Measurements from ENCODE around the gene BICD2. TPM values are rescaled to one million over a fixed set of nuclear protein-coding genes. Genes with fewer than 3 reads are reported as not detected.
A peak's percentile ranks its signal among the peaks of the same experiment; 100 is the strongest.

Gene BICD2
- total and polyA plus RNA-seq, 10 donors, result 9.4 to 55.7 (median 35.9) TPM

DNA sequence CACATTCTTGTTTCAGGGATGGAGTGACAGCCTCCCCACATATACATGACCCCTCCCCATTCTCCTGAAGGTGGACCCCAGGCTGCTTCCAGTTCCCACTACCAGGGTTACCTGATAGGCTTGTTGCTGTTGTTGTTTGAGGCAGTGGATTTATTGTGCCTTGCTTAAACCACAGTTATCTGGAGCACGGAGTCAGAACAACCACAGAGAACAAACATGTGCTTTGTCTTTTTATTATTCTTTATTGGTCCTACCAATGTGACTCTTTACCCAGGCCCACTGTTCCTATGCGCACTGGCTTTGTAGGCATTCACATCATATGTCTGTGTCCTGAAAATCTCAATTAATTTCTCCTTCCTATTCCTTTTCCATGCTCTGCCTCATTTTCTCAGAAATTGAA, 53.5 kb downstream of the BICD2 start:
- peaks cover 0 to 78% (median 46%) of the 10 kb centered on the region in 6 donors for H3K36me3 ChIP-seq
- no peak for DNase-seq
- 58 to 88% (median 83%) methylated on average over 2 of the region's 2 CpGs for WGBS, 5 donors
- H3K27ac ChIP-seq, result peak overlapping the region in 6 of 8 donors; percentile 47 to 84 (median 72)
- H3K4me3 ChIP-seq, result no peak overlapping the region
- intact Hi-C loops (cut with DNase I; ENCODE audit: low total_unique reads), result no loop called here
- H3K27me3 ChIP-seq (replicated peaks in 1 of 7), result no peaks in the 10 kb centered on the region
- TF ChIP-seq POLR2AphosphoS5 (IDR thresholded peaks at IDR 0.05) (no peak), POLR2A (IDR thresholded peaks at IDR 0.05) (no peak)
- TF ChIP-seq, protein P1, sequence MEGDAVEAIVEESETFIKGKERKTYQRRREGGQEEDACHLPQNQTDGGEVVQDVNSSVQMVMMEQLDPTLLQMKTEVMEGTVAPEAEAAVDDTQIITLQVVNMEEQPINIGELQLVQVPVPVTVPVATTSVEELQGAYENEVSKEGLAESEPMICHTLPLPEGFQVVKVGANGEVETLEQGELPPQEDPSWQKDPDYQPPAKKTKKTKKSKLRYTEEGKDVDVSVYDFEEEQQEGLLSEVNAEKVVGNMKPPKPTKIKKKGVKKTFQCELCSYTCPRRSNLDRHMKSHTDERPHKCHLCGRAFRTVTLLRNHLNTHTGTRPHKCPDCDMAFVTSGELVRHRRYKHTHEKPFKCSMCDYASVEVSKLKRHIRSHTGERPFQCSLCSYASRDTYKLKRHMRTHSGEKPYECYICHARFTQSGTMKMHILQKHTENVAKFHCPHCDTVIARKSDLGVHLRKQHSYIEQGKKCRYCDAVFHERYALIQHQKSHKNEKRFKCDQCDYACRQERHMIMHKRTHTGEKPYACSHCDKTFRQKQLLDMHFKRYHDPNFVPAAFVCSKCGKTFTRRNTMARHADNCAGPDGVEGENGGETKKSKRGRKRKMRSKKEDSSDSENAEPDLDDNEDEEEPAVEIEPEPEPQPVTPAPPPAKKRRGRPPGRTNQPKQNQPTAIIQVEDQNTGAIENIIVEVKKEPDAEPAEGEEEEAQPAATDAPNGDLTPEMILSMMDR (IDR thresholded peaks at IDR 0.05 in 8 of 11, conservative IDR thresholded peaks at IDR 0.05 in 3 of 11), result no peak
- peaks cover 12 to 43% (median 19%) of the 10 kb centered on the region in 6 donors for H3K4me1 ChIP-seq
- H3K9me3 ChIP-seq, result no peaks in the 10 kb centered on the region

DNA sequence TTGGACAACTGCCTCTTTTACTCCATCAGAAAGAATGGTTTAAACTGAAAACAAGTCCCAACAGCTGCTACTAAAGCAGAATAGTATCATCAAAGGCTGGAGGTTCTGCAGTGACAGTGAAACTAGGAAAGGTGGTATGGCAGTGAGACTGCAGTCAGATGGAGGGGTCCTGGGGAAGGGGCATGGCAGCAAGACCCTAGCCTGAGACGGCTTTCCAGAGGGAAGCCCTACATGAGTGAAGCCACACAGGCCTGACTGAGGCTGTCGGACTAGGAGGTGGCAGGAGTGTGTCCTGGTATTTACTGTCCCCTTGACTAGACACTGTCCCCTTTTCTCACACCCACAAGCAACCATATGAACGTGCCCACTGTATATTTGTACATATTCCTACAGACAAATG, 54.3 kb downstream of the BICD2 start:
- intact Hi-C loops (cut with DNase I; ENCODE audit: low total_unique reads), result no loop called here

DNA sequence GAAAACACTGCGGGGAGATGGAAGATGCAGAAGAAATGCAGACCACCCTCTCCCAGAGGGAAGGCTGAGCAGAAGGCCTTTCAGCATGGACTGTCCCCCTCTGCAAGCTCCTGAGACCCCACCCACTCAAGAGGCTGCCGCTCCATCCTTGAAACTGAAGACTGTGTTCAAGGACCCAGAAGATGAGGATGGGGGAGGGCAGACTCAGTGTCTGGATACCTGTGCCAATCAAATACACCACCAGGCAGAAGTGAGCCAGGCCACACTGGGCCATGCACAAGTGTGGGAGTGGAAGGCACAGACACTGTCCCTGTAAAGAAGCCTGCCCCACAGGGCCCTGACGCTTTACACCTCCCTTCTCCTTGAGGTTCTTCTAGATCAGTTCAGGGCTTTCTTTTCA, 54.7 kb downstream of the BICD2 start:
- intact Hi-C loops (cut with DNase I; ENCODE audit: low total_unique reads), result no loop called here
- H3K9me3 ChIP-seq, result no peaks in the 10 kb centered on the region
- WGBS, 5 donors, result 91 to 100% (median 93%) methylated on average over 3 of the region's 3 CpGs
- DNase-seq, result no peak
- peaks cover 12 to 37% (median 17%) of the 10 kb centered on the region in 6 donors for H3K4me1 ChIP-seq
- no peak overlapping the region for H3K4me3 ChIP-seq
- no peak overlapping the region for H3K27ac ChIP-seq
- no peak for TF ChIP-seq POLR2A (IDR thresholded peaks at IDR 0.05)
- no peak for TF ChIP-seq POLR2AphosphoS5 (IDR thresholded peaks at IDR 0.05)
- TF ChIP-seq, protein P1 (IDR thresholded peaks at IDR 0.05 in 8 of 11, conservative IDR thresholded peaks at IDR 0.05 in 3 of 11), result no peak
- no peaks in the 10 kb centered on the region for H3K27me3 ChIP-seq (replicated peaks in 1 of 7)
- H3K36me3 ChIP-seq, result peaks cover 0 to 75% (median 35%) of the 10 kb centered on the region in 6 donors

More for the DNA sequence above, 54.3 kb downstream of the BICD2 start:
- H3K27me3 ChIP-seq (replicated peaks in 1 of 7), result no peaks in the 10 kb centered on the region
- H3K36me3 ChIP-seq, result peaks cover 0 to 75% (median 39%) of the 10 kb centered on the region in 6 donors
- no peak for TF ChIP-seq POLR2AphosphoS5 (IDR thresholded peaks at IDR 0.05)
- no peak for DNase-seq
- WGBS, 5 donors, result 82 to 96% (median 92%) methylated on average over 3 of the region's 3 CpGs
- H3K9me3 ChIP-seq, result no peaks in the 10 kb centered on the region
- peak overlapping the region in 1 of 8 donors; percentile 84 for H3K27ac ChIP-seq
- no peak overlapping the region for H3K4me3 ChIP-seq
- H3K4me1 ChIP-seq, result peaks cover 12 to 37% (median 17%) of the 10 kb centered on the region in 6 donors

DNA sequence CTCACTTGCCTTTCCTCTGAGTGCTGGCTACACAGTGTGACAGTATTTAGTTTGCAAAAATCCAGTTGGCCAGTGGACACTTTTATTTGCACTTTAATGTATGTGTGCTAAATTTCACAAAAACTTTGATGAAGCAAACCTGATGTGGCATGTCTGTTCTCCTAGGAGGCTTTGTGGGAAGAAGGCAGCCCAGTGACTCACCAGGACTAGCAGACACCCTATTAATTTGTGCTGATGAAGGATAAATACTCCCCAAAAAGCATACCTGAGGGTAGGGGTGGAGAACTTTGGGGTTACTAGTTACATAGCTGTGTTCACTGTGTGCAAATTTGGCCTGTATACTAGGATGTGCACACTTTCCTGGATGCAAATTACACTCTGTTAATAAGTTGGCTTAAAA, 55.4 kb downstream of the BICD2 start:
- Histone ChIP-seq H3K27me3 (replicated peaks in 1 of 7) (no peaks in the 10 kb centered on the region), H3K9me3 (no peaks in the 10 kb centered on the region), H3K36me3 (peaks cover 0 to 68% (median 28%) of the 10 kb centered on the region in 6 donors), H3K4me1 (peaks cover 12 to 37% (median 17%) of the 10 kb centered on the region in 6 donors), H3K4me3 (no peak overlapping the region), H3K27ac (no peak overlapping the region)
- no peak for DNase-seq
- no peak for TF ChIP-seq POLR2A (IDR thresholded peaks at IDR 0.05)
- TF ChIP-seq POLR2AphosphoS5 (IDR thresholded peaks at IDR 0.05), result no peak
- TF ChIP-seq, protein P1 (IDR thresholded peaks at IDR 0.05 in 8 of 11, conservative IDR thresholded peaks at IDR 0.05 in 3 of 11), result no peak
- intact Hi-C loops (cut with DNase I; ENCODE audit: low total_unique reads), result no loop called here

DNA sequence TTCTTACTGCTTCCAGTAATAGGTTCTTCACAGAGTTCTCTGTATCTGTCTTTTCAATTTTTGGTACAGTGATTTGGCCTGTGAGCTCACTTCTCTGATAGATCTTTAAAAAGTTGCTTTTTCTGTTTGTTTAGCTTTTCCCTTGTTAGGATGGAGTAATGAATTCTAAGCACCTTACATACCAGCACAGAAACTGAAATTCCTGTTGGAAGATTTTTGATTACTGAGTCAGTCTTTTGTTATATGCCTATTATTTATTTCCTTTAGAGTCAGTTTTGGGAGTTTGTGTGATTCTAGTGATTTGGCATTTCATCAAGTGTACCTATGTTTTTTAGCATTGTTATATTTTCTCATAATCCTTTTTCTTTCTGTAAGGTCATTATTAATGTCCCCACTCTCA, 57.1 kb downstream of the BICD2 start:
- intact Hi-C loops (cut with DNase I; ENCODE audit: low total_unique reads), result no loop called here
- Histone ChIP-seq H3K4me1 (peaks cover 12 to 26% (median 15%) of the 10 kb centered on the region in 6 donors), H3K27me3 (replicated peaks in 1 of 7) (no peaks in the 10 kb centered on the region), H3K4me3 (no peak overlapping the region), H3K27ac (no peak overlapping the region), H3K36me3 (peaks cover 0 to 51% (median 15%) of the 10 kb centered on the region in 6 donors), H3K9me3 (no peaks in the 10 kb centered on the region)
- TF ChIP-seq, protein P1 (IDR thresholded peaks at IDR 0.05 in 8 of 11, conservative IDR thresholded peaks at IDR 0.05 in 3 of 11), result no peak
- no peak for TF ChIP-seq POLR2A (IDR thresholded peaks at IDR 0.05)
- TF ChIP-seq POLR2AphosphoS5 (IDR thresholded peaks at IDR 0.05), result no peak
- DNase-seq, result no peak
